Activated CD4-positive, alpha-beta T cell treated with anti-CD3 and anti-CD28 coated beads for 1 hour (primary cell): ENCODE data around the gene TMEM53.
A peak's percentile ranks its signal among the peaks of the same experiment; 100 is the strongest.

Experiments
- DNase-seq: peaks from one replicate; pipeline ENCODE4 v3.0.0-alpha.2; 2020

The TMEM53 gene

GRCh38 chr1:44696789-44697345 lies 22.6 kb upstream of the TMEM53 start:
- DNase-seq, result peak; percentile 19

- no peak for DNase-seq
These were observed 21.8 kb upstream of the TMEM53 start for GRCh38 chr1:44696101-44696500.

GRCh38 chr1:44695671-44696070 lies 21.4 kb upstream of the TMEM53 start:
- DNase-seq, result no peak

- DNase-seq, result no peak
These were observed 20.7 kb upstream of the TMEM53 start for GRCh38 chr1:44694863-44695478.

GRCh38 chr1:44693900-44694299 lies 19.6 kb upstream of the TMEM53 start:
- DNase-seq, result no peak

- no peak for DNase-seq
These were observed 18.9 kb upstream of the TMEM53 start for GRCh38 chr1:44693159-44693558.

- no peak for DNase-seq
These were observed 15.1 kb upstream of the TMEM53 start for GRCh38 chr1:44689447-44689765.

- no peak for DNase-seq
These were observed 14.6 kb upstream of the TMEM53 start for GRCh38 chr1:44688760-44689446.

- no peak for DNase-seq
These were observed 11.6 kb upstream of the TMEM53 start for GRCh38 chr1:44685881-44686280.

DNA sequence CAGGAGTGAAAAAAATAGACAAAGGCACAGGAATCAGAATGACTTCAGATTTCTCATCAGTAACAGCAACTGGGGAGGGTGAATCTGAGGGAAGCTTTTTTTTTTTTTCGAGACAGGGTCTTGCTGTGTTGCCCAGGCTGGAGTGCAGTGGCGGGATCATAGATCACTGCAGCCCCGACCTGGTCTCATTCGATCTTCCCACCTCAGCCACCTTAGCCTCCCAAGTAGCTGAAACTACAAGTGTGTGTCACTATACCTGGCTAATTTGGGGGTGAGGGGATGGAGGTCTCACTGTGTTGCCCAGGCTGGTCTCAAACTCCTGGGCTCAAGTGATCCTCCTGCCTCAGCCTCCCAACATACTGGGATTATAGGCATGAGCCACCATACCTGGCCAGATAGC lies 10.9 kb upstream of the TMEM53 start:
- no peak for DNase-seq

- no peak for DNase-seq
These were observed 10.2 kb upstream of the TMEM53 start for GRCh38 chr1:44684525-44684924.

DNA sequence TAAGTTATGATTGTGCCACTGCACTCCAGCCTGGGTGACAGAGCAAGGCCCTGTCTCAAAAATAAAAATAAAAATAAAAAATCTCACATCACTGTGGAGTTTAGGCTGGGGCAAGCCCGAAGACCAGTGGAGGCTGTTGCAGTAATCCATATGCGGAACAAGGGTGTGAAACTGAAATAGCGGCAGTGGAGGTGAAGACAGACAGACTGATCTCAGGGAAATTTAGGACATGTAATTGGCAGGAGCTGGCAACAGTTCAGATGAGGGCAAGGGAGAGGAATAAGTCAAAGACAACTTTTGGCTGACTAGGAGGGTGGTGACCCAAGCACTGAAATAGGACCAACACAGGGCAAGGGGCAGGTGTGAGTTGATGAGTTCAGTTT lies 8.6 kb upstream of the TMEM53 start:
- no peak for DNase-seq

GRCh38 chr1:44681905-44682882 lies 7.9 kb upstream of the TMEM53 start:
- no peak for DNase-seq

GRCh38 chr1:44679468-44679867 lies 5.2 kb upstream of the TMEM53 start:
- DNase-seq, result no peak

- DNase-seq, result no peak
These were observed 4.3 kb upstream of the TMEM53 start for GRCh38 chr1:44678626-44679025.

- DNase-seq, result no peak
These were observed 3.8 kb upstream of the TMEM53 start for GRCh38 chr1:44678120-44678519.

- DNase-seq, result no peak
These were observed 3.0 kb upstream of the TMEM53 start for GRCh38 chr1:44677201-44677766.

- DNase-seq, result no peak
These were observed 2.4 kb upstream of the TMEM53 start for GRCh38 chr1:44676484-44677200.

- DNase-seq, result no peak
These were observed 905 bp upstream of the TMEM53 start for GRCh38 chr1:44675186-44675585.

GRCh38 chr1:44673675-44674112 lies 587 bp downstream of the TMEM53 start:
- no peak for DNase-seq

DNA sequence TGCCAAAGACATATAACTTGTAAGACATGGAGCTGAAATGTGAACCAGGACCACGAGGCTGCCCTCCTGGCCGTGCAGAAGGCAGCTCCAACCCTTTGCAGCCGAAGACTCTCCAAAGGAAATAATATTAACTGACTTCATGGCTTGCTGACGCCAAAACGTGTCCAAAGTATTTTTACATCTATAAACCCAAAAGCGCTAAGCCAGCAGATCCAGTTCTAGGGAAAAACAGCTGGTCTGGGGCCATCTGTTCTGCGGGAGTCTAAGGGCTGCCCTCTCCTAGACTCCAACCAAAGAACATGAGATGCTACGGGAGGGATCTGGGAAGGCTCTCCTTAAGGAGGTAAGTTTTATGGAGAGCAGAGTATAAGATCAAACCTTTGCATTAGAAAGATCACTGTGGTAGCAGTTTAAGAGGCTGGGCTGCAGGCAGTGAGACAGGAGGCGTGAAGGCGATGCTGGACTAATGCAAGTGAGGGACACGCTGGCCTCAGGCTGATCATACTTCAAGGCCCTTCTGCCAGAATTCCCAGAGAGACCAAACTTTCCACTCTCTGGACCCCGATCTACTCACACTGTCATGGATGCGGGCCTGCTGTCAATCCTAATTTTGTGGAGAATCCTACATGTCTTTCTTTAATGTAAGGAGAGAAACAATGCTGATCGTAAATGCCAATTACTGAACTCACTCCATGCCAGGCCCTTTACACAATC lies 1.2 kb downstream of the TMEM53 start:
- no peak for DNase-seq
